Spinal cord (tissue), 10 donors: Measurements from ENCODE around the gene PLK5. TPM values are rescaled to one million over a fixed set of nuclear protein-coding genes. Genes with fewer than 3 reads are reported as not detected.

ENCODE experiments used
- DNase-seq, 6 donors: peaks; one replicate each; pipeline versions ENCODE4 v3.0.0 to v3.0.0-alpha.2; 2013 to 2015; ENCODE audit warnings: low spot score in 6 of 6, low read depth in 4 of 6
- H3K27ac ChIP-seq: one replicate; pipeline ENCODE4 v1.5.1; 2013; ENCODE audit warnings: low read depth, low read length, control low read depth
- H3K27me3 ChIP-seq: one replicate; pipeline ENCODE4 v1.6.1; 2013; ENCODE audit warnings: low read length; ENCODE audit not compliant: control insufficient read depth, insufficient read depth
- H3K36me3 ChIP-seq: one replicate; pipeline ENCODE4 v1.6.1; 2013; ENCODE audit warnings: low read length; ENCODE audit not compliant: control insufficient read depth, insufficient read depth
- H3K4me1 ChIP-seq: one replicate; pipeline ENCODE4 v1.6.1; 2013; ENCODE audit warnings: low read length; ENCODE audit not compliant: control insufficient read depth, insufficient read depth
- H3K4me3 ChIP-seq: one replicate; pipeline ENCODE4 v1.5.1; 2013; ENCODE audit warnings: low read depth, low read length, control low read depth
- H3K9me3 ChIP-seq: one replicate; pipeline ENCODE4 v1.6.1; 2013; ENCODE audit warnings: low read length; ENCODE audit not compliant: control insufficient read depth, insufficient read depth
- whole genome bisulfite sequencing: methylation state at CpG from one replicate; pipeline ENCODE4 v1.1.5; 2013; ENCODE audit warnings: missing lambda C conversion rate; ENCODE audit not compliant: insufficient coverage; 5-methylcytosine and 5-hydroxymethylcytosine counted together
- polyA plus RNA-seq, 2 donors: library from polyadenylated mRNA; unstranded; fragments of 120-200 nt; gene quantifications; one replicate each; pipeline ENCODE4 v1.2.1, GENCODE V29; 2013; ENCODE audit not compliant: insufficient read length in 2 of 2
- total RNA-seq, 2 donors: library from RNA; depleted of rRNA in 1 of 2; stranded (reverse); fragments of 120-200 nt in 1 of 2; fragments of >200 nt in 1 of 2; gene quantifications; one replicate each; pipeline versions ENCODE4 v1.2.3 to v1.2.4, GENCODE V29; 2013 to 2014
- donor health status: healthy.

Gene PLK5
- total and polyA plus RNA-seq, 4 donors: 0.59 to 5.9 (median 2.4) TPM

- Histone ChIP-seq H3K9me3 (no peaks in the 10 kb centered on the region), H3K27me3 (no peaks in the 10 kb centered on the region), H3K36me3 (peaks cover 75% of the 10 kb centered on the region), H3K4me3 (no peak overlapping the region), H3K4me1 (no peaks in the 10 kb centered on the region), H3K27ac (no peak overlapping the region)
- no peak for DNase-seq
- WGBS: 84% methylated on average over 30 of the region's 30 CpGs
Measured at GRCh38 chr19:1576242-1577089, 52.6 kb downstream of the PLK5 start.

- Histone ChIP-seq H3K27ac (no peak overlapping the region), H3K4me1 (no peaks in the 10 kb centered on the region)
Measured at GRCh38 chr19:1577090-1577928, 53.4 kb downstream of the PLK5 start.

GRCh38 chr19:1577929-1578618 lies 54.2 kb downstream of the PLK5 start:
- Histone ChIP-seq H3K27me3 (no peaks in the 10 kb centered on the region), H3K36me3 (peaks cover 91% of the 10 kb centered on the region), H3K4me3 (no peak overlapping the region), H3K4me1 (no peaks in the 10 kb centered on the region), H3K27ac (no peak overlapping the region), H3K9me3 (no peaks in the 10 kb centered on the region)
- DNase-seq: no peak
- 88% methylated on average over 46 of the region's 49 CpGs for WGBS

More at GRCh38 chr19:1577090-1577928, 53.4 kb downstream of the PLK5 start:
- Histone ChIP-seq H3K9me3 (no peaks in the 10 kb centered on the region), H3K36me3 (peaks cover 84% of the 10 kb centered on the region), H3K27me3 (no peaks in the 10 kb centered on the region), H3K4me3 (no peak overlapping the region)
- DNase-seq: no peak
- 84% methylated on average over 39 of the region's 41 CpGs for WGBS

GRCh38 chr19:1579222-1579621 lies 55.3 kb downstream of the PLK5 start:
- no peaks in the 10 kb centered on the region for H3K9me3 ChIP-seq
- no peaks in the 10 kb centered on the region for H3K27me3 ChIP-seq
- H3K4me1 ChIP-seq: no peaks in the 10 kb centered on the region
- 97% methylated on average over 20 of the region's 20 CpGs for WGBS
- DNase-seq: no peak
- peaks cover 99% of the 10 kb centered on the region for H3K36me3 ChIP-seq
- no peak overlapping the region for H3K27ac ChIP-seq
- no peak overlapping the region for H3K4me3 ChIP-seq

- Histone ChIP-seq H3K27me3 (no peaks in the 10 kb centered on the region), H3K36me3 (peaks cover 99% of the 10 kb centered on the region), H3K9me3 (no peaks in the 10 kb centered on the region), H3K4me3 (no peak overlapping the region), H3K4me1 (no peaks in the 10 kb centered on the region), H3K27ac (no peak overlapping the region)
- WGBS: 93% methylated on average over 20 of the region's 20 CpGs
- no peak for DNase-seq
Measured at GRCh38 chr19:1580382-1580781, 56.5 kb downstream of the PLK5 start.

GRCh38 chr19:1580957-1581356 lies 57.1 kb downstream of the PLK5 start:
- Histone ChIP-seq H3K9me3 (no peaks in the 10 kb centered on the region), H3K27me3 (no peaks in the 10 kb centered on the region), H3K27ac (no peak overlapping the region), H3K36me3 (peaks cover 98% of the 10 kb centered on the region), H3K4me3 (no peak overlapping the region), H3K4me1 (no peaks in the 10 kb centered on the region)
- DNase-seq: no peak
- 94% methylated on average over 22 of the region's 22 CpGs for WGBS

- H3K36me3 ChIP-seq: peaks cover 90% of the 10 kb centered on the region
- WGBS: 98% methylated on average over 7 of the region's 9 CpGs
- DNase-seq: no peak
- no peaks in the 10 kb centered on the region for H3K9me3 ChIP-seq
- no peak overlapping the region for H3K4me3 ChIP-seq
- H3K27me3 ChIP-seq: no peaks in the 10 kb centered on the region
- H3K4me1 ChIP-seq: no peaks in the 10 kb centered on the region
- no peak overlapping the region for H3K27ac ChIP-seq
Measured at GRCh38 chr19:1582201-1582600, 58.3 kb downstream of the PLK5 start.

- no peaks in the 10 kb centered on the region for H3K4me1 ChIP-seq
- no peak overlapping the region for H3K27ac ChIP-seq
- H3K9me3 ChIP-seq: no peaks in the 10 kb centered on the region
- peaks cover 74% of the 10 kb centered on the region for H3K36me3 ChIP-seq
- WGBS: 86% methylated on average over 83 of the region's 87 CpGs
- no peaks in the 10 kb centered on the region for H3K27me3 ChIP-seq
- H3K4me3 ChIP-seq: no peak overlapping the region
- no peak for DNase-seq
Measured at GRCh38 chr19:1584500-1585242, 60.8 kb downstream of the PLK5 start.

GRCh38 chr19:1585243-1585580 lies 61.3 kb downstream of the PLK5 start:
- Histone ChIP-seq H3K36me3 (peaks cover 72% of the 10 kb centered on the region), H3K4me3 (no peak overlapping the region), H3K27ac (no peak overlapping the region), H3K9me3 (no peaks in the 10 kb centered on the region), H3K27me3 (no peaks in the 10 kb centered on the region), H3K4me1 (peaks cover 2% of the 10 kb centered on the region)
- 78% methylated on average over 13 of the region's 13 CpGs for whole genome bisulfite sequencing
- DNase-seq: no peak
